HepG2 (cell line): ENCODE results near the gene TOR1A. TPM values are rescaled to one million over a fixed set of nuclear protein-coding genes. Genes with fewer than 3 reads are reported as not detected.
A peak's percentile ranks its signal among the peaks of the same experiment; 100 is the strongest.

Experiments
- AKAP8 ChIP-seq: sonication (generic); formaldehyde crosslinking; IDR thresholded peaks from 2 replicates; pipeline ENCODE4 v1.5.1; 2020; ENCODE audit warnings: mild to moderate bottlenecking, missing genetic modification reagents
- CEBPG ChIP-seq: IDR thresholded peaks from 2 replicates; pipeline ENCODE4 v1.6.1; 2016
- CREM ChIP-seq, 2 experiments: sonication (generic) in 1 of 2; formaldehyde crosslinking in 1 of 2; IDR thresholded peaks; 2 replicates each; pipeline versions ENCODE4 v1.4.0 to v1.6.1; 2016 to 2020; ENCODE audit warnings: antibody characterized with exemption in 1 of 2, mild to moderate bottlenecking in 1 of 2, missing genetic modification reagents in 1 of 2
- DBP ChIP-seq: sonication (generic); formaldehyde crosslinking; IDR thresholded peaks from 2 replicates; pipeline ENCODE4 v1.4.0; 2020; ENCODE audit warnings: missing genetic modification reagents; ENCODE audit errors: not compliant biosample characterization
- POLR2A ChIP-seq, 2 experiments: IDR thresholded peaks; 2 replicates each; pipeline ENCODE4 v1.6.1; 2011; ENCODE audit warnings: low read depth in 2 of 2, low read length in 2 of 2, mild to moderate bottlenecking in 1 of 2, moderate library complexity in 1 of 2; ENCODE audit not compliant: insufficient read depth in 1 of 2
- RNF2 ChIP-seq: fragments of 450-650 bp; conservative IDR thresholded peaks from 2 replicates; pipeline ENCODE4 v1.6.1; 2016; ENCODE audit warnings: low read depth
- RXRA ChIP-seq: sonication (generic); formaldehyde crosslinking; IDR thresholded peaks from 2 replicates; pipeline ENCODE4 v1.5.1; 2020; ENCODE audit warnings: missing genetic modification reagents
- SIN3A ChIP-seq: IDR thresholded peaks from 2 replicates; pipeline ENCODE4 v1.6.1; 2011; ENCODE audit warnings: low read depth, mild to moderate bottlenecking, control low read depth, low read length, borderline replicate concordance
- TGIF2 ChIP-seq: IDR thresholded peaks from 2 replicates; pipeline ENCODE4 v1.6.1; 2016; ENCODE audit warnings: control low read depth, missing compliant biosample characterization
- XBP1 ChIP-seq: sonication (generic); formaldehyde crosslinking; IDR thresholded peaks from 2 replicates; pipeline ENCODE4 v1.5.0; 2020; ENCODE audit warnings: missing genetic modification reagents
- YEATS4 ChIP-seq: sonication (generic); formaldehyde crosslinking; IDR thresholded peaks from 2 replicates; pipeline ENCODE4 v1.4.0; 2020; ENCODE audit warnings: missing genetic modification reagents, borderline replicate concordance
- ZBED4 ChIP-seq: sonication (generic); formaldehyde crosslinking; IDR thresholded peaks from 2 replicates; pipeline ENCODE4 v1.4.0; 2020; ENCODE audit warnings: missing genetic modification reagents, borderline replicate concordance
- ZFP91 ChIP-seq: sonication (generic); formaldehyde crosslinking; IDR thresholded peaks from 2 replicates; pipeline ENCODE4 v1.9.0; 2022; ENCODE audit warnings: missing genetic modification reagents, mild to moderate bottlenecking, borderline replicate concordance
- ZFY ChIP-seq: sonication (generic); formaldehyde crosslinking; IDR thresholded peaks from 2 replicates; pipeline ENCODE4 v1.4.0; 2020; ENCODE audit warnings: missing genetic modification reagents
- ZNF143 ChIP-seq: sonication (generic); formaldehyde crosslinking; IDR thresholded peaks from 2 replicates; pipeline ENCODE4 v1.4.0; 2020; ENCODE audit warnings: missing genetic modification reagents
- ZNF224 ChIP-seq: sonication (generic); formaldehyde crosslinking; IDR thresholded peaks from 2 replicates; pipeline ENCODE4 v1.5.0; 2020; ENCODE audit warnings: mild to moderate bottlenecking, missing genetic modification reagents
- ZNF276 ChIP-seq: sonication (generic); formaldehyde crosslinking; IDR thresholded peaks from 2 replicates; pipeline ENCODE4 v1.4.0; 2020; ENCODE audit warnings: mild to moderate bottlenecking, low read depth, missing genetic modification reagents
- ZNF460 ChIP-seq: sonication (generic); formaldehyde crosslinking; IDR thresholded peaks from 2 replicates; pipeline ENCODE4 v1.5.1; 2020; ENCODE audit warnings: missing genetic modification reagents, mild to moderate bottlenecking, borderline replicate concordance
- ZNF678 ChIP-seq: sonication (generic); formaldehyde crosslinking; IDR thresholded peaks from 2 replicates; pipeline ENCODE4 v1.4.0; 2020; ENCODE audit warnings: mild to moderate bottlenecking, missing genetic modification reagents
- ZNF7 ChIP-seq: IDR thresholded peaks from 2 replicates; pipeline ENCODE4 v1.6.1; 2016; ENCODE audit warnings: missing biosample characterization, missing genetic modification reagents
- ZNF788 ChIP-seq: sonication (generic); formaldehyde crosslinking; IDR thresholded peaks from 2 replicates; pipeline ENCODE4 v1.5.0; 2020; ENCODE audit warnings: mild to moderate bottlenecking, missing genetic modification reagents, borderline replicate concordance
- ZNF83 ChIP-seq: sonication (generic); formaldehyde crosslinking; IDR thresholded peaks from 2 replicates; pipeline ENCODE4 v1.4.0; 2020; ENCODE audit warnings: missing genetic modification reagents, mild to moderate bottlenecking, borderline replicate concordance
- ZSCAN21 ChIP-seq: sonication (generic); formaldehyde crosslinking; IDR thresholded peaks from 2 replicates; pipeline ENCODE4 v1.8.0; 2022; ENCODE audit warnings: mild to moderate bottlenecking, missing genetic modification reagents, moderate library complexity, borderline replicate concordance
- polyA plus RNA-seq, 8 experiments: library from polyadenylated mRNA; depleted of rRNA in 3 of 8; stranded (reverse) in 7 of 8; unstranded in 1 of 8; fragments of >200 nt; fragmentation: Illumina TruSeq in 4 of 8; extraction: Trizol in 4 of 8; gene quantifications; 2 replicates each; pipeline versions ENCODE4 v1.2.1 to v1.2.3, GENCODE V29; 2011 to 2016; ENCODE audit warnings: low read depth in 4 of 8, missing spikeins in 1 of 8, mixed read lengths in 1 of 8; ENCODE audit not compliant: insufficient read depth in 1 of 8
- total RNA-seq, 5 experiments: library from RNA; depleted of rRNA; stranded (reverse); fragments of >200 nt; fragmentation: Illumina TruSeq; extraction: Trizol; gene quantifications; 2 replicates each; pipeline ENCODE4 v1.2.3, GENCODE V29; 2016; ENCODE audit warnings: low read depth in 1 of 5

The TOR1A gene
- total and polyA plus RNA-seq, 2 of the 13 experiments (the other 11 are each of a cell fraction or from before 2014, with no cell fraction given), result 31.6 to 41.4 TPM

GRCh38 chr9:129822898-129823541 is 916 bp downstream of the TOR1A start (continued):
- no peak for TF ChIP-seq ZBED4 (CRISPR knock-in tag)
- peak; percentile 70; the same call in 1 of the 2 replicates for TF ChIP-seq ZFY
- TF ChIP-seq ZNF83 (CRISPR knock-in tag), result no peak
- TF ChIP-seq ZNF460 (CRISPR knock-in tag), result no peak
- peak; percentile 23; the same call in 1 of the 2 replicates for TF ChIP-seq CEBPG
- no peak for TF ChIP-seq TGIF2
- TF ChIP-seq AKAP8 (CRISPR knock-in tag), result no peak
- TF ChIP-seq SIN3A, result peak; percentile 37; the same call in 1 of the 2 replicates
- 0 out of 2 replicates have a peak, but pooled peaks have one; percentile 20 for TF ChIP-seq RXRA (CRISPR knock-in tag)
- TF ChIP-seq RNF2, result no peak
- 0 out of 2 replicates have a peak, but pooled peaks have one; percentile 23 for TF ChIP-seq ZNF7
- TF ChIP-seq ZNF788, result 0 out of 2 replicates have a peak, but pooled peaks have one; percentile 25
- no peak for TF ChIP-seq XBP1 (CRISPR knock-in tag)
- no peak for TF ChIP-seq ZSCAN21 (CRISPR knock-in tag)
- TF ChIP-seq POLR2A (IDR thresholded peaks at IDR 0.05; ENCODE audit: insufficient read depth in 1 of 2, low read depth in 2 of 2, low read length in 2 of 2), result 0 out of 4 replicates have a peak, but pooled peaks of 1 of the 2 experiments have one; percentile 19
- no peak for TF ChIP-seq ZNF678 (CRISPR knock-in tag)
- 0 out of 2 replicates have a peak, but pooled peaks have one; percentile 34 for TF ChIP-seq ZNF276 (CRISPR knock-in tag)
- TF ChIP-seq ZNF143 (CRISPR knock-in tag), result no peak
- TF ChIP-seq ZNF224 (CRISPR knock-in tag), result no peak
- TF ChIP-seq DBP (CRISPR knock-in tag), result no peak
- TF ChIP-seq YEATS4 (CRISPR knock-in tag), result peak; percentile 24; the same call in 1 of the 2 replicates
- TF ChIP-seq ZFP91, result peak; percentile 25; the same call in 1 of the 2 replicates
- TF ChIP-seq CREM (IDR thresholded peaks at IDR 0.05), result no peak
- no peak for TF ChIP-seq CREM (CRISPR knock-in tag; IDR thresholded peaks at IDR 0.05)
